PC-9 (cell line): ENCODE results near the gene PJA2. TPM values are rescaled to one million over a fixed set of nuclear protein-coding genes. Genes with fewer than 3 reads are reported as not detected.

ENCODE experiments used
- BruUV-seq: library from RNA; stranded (reverse); fragments of 400-500 nt; replicated peaks from 2 replicates; lab custom pipeline; 2021; lab: Mats Ljungman, UMichigan
- CTCF ChIA-PET: fragments of 300-600 bp; sonication (Branson Sonifier 250); formaldehyde crosslinking; loops from one replicate; lab custom pipeline; 2022; ENCODE audit warnings: antibody characterized with exemption; lab: Charles Lee
- POLR2A ChIA-PET: fragments of 300-600 bp; sonication (Branson Sonifier 250); formaldehyde crosslinking; loops from one replicate; lab custom pipeline; 2022; ENCODE audit warnings: antibody characterized with exemption; ENCODE audit not compliant: unreplicated experiment; lab: Charles Lee
- DNase-seq, 2 experiments: peaks; one replicate each; pipeline versions ENCODE4 v3.0.0 to v3.0.0-alpha.2; 2015 to 2022; ENCODE audit warnings: mixed read lengths in 1 of 2
- H2AFZ ChIP-seq: fragments of 200-600 bp; sonication (generic); 2 replicates; pipeline ENCODE4 v1.8.1; 2017; ENCODE audit warnings: antibody characterized with exemption
- H3F3A ChIP-seq: fragments of 200-600 bp; sonication (generic); 2 replicates; pipeline ENCODE4 v1.8.1; 2017; ENCODE audit warnings: antibody characterized with exemption, mild to moderate bottlenecking, low read depth; ENCODE audit not compliant: insufficient read depth
- H3K27ac ChIP-seq: fragments of 200-600 bp; sonication (generic); 2 replicates; pipeline ENCODE4 v1.6.1; 2016; ENCODE audit warnings: mixed run types
- H3K27me3 ChIP-seq: fragments of 200-600 bp; sonication (generic); 2 replicates; pipeline ENCODE4 v1.6.1; 2016; ENCODE audit warnings: low read depth, mixed run types; ENCODE audit not compliant: insufficient read depth
- H3K36me3 ChIP-seq: fragments of 200-600 bp; sonication (generic); 2 replicates; pipeline ENCODE4 v1.6.1; 2016; ENCODE audit warnings: low read depth, mixed run types
- H3K4me1 ChIP-seq: fragments of 200-600 bp; sonication (generic); replicated peaks from 2 replicates; pipeline ENCODE4 v1.6.1; 2016; ENCODE audit warnings: mixed run types; ENCODE audit not compliant: insufficient read depth
- H3K4me2 ChIP-seq: fragments of 200-600 bp; sonication (generic); 2 replicates; pipeline ENCODE4 v1.6.1; 2017; ENCODE audit warnings: mixed run types
- H3K4me3 ChIP-seq: fragments of 200-600 bp; sonication (generic); 2 replicates; pipeline ENCODE4 v1.6.1; 2016; ENCODE audit warnings: mixed run types
- H3K79me2 ChIP-seq: fragments of 200-600 bp; sonication (generic); 2 replicates; pipeline ENCODE4 v1.6.1; 2017; ENCODE audit warnings: low read depth, mixed run types
- H3K9me2 ChIP-seq: fragments of 200-600 bp; sonication (generic); 2 replicates; pipeline ENCODE4 v1.8.1; 2017; ENCODE audit warnings: mild to moderate bottlenecking; ENCODE audit not compliant: insufficient read depth
- H3K9me3 ChIP-seq: fragments of 200-600 bp; sonication (generic); 2 replicates; pipeline ENCODE4 v1.8.1; 2016; ENCODE audit warnings: low read depth; ENCODE audit not compliant: insufficient read depth
- H4K20me1 ChIP-seq: fragments of 200-600 bp; sonication (generic); 2 replicates; pipeline ENCODE4 v1.8.1; 2017; ENCODE audit not compliant: insufficient read depth
- EZH2 ChIP-seq: fragments of 200-600 bp; sonication (generic); IDR thresholded peaks from 2 replicates; pipeline ENCODE4 v1.8.0; 2017; ENCODE audit warnings: antibody characterized with exemption, low read depth
- intact Hi-C: fragments of 100-400 bp; cut with micrococcal nuclease; formaldehyde crosslinking; loops from one replicate; pipeline ENCODE4 v1.10.0; 2022; ENCODE audit not compliant: unreplicated experiment
- total RNA-seq: library from RNA; stranded (reverse); gene quantifications from 2 replicates; pipeline ENCODE4 v1.2.3, GENCODE V29; 2021
- TF ChIP-seq, protein P1 (sequence below): fragments of 200-600 bp; sonication (generic); conservative IDR thresholded peaks from 2 replicates; pipeline ENCODE4 v1.6.1; 2017; ENCODE audit warnings: mixed run types, antibody characterized with exemption, mild to moderate bottlenecking, moderate library complexity

PJA2 gene
- total RNA-seq, 1 experiment from 2014 or later, result 29.9 TPM

DNA sequence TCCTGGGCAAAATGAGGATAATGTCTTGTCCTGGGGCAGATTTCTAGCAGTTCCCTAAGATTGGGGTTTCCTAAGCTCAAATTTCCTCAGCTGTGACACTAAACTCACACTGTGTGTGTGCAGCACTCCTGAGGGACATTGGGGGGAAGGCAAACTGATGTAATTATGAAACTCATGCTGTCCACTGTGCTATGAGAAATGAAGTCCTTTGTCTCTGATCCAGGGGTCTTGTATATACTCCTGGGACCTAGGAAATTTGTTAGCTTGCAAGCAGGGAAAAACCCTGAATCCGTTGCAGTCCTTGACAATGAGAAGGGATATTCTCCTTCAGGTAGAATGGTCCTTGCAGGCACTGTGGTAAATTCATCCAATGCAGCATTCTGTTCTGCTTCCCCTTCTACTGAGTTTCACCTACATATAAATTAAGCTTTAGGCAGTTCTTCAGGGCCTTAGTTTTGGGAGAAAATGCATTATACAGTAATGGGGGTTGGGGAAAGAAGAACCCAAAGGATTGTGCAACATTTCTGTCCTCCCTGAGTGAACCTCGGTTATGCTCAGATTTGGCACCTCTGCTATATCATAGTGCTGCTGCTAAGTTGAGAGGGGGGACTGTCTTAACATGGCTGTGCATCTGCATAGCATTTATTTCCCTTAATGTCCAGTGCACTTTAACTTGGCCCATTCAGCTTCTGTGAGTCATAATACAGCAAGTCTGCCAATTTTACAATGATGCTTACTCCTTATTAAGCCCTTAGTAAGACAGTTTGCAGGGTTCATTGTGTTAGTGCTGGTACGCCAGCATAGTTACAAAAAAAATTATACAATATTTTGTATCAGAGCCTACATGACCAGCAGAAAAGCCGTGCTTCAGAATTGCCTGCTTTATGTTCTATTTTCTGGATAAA, 80.2 kb downstream of the PJA2 start:
- CTCF ChIA-PET, result no interaction called here
- no peak for DNase-seq

DNA sequence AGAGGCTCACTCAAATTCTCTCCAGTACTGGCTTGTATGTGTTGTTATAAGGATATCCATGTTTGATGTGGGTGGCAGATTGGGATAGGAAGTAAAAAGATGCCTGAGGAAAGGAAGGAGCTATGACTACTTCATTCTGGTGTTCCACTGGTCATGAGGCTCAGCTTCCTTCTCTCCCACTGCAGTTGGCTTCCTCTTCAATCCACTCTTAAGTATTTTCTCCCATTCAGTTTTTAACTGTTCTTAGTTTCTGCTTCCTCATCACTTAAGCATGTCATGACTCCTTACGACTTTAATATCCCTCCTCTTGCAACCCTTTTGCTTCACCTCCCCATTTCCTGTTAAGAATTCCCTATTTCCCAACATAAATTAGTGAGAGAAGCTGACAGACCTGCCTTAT, 81.1 kb downstream of the PJA2 start:
- intact Hi-C loops, result loop anchor here (10.0 kb wide), 1 partner anchor 136 kb away; no protein-coding TSS in a partner anchor
- no TSS peak for BruUV-seq
- TF ChIP-seq, protein P1, sequence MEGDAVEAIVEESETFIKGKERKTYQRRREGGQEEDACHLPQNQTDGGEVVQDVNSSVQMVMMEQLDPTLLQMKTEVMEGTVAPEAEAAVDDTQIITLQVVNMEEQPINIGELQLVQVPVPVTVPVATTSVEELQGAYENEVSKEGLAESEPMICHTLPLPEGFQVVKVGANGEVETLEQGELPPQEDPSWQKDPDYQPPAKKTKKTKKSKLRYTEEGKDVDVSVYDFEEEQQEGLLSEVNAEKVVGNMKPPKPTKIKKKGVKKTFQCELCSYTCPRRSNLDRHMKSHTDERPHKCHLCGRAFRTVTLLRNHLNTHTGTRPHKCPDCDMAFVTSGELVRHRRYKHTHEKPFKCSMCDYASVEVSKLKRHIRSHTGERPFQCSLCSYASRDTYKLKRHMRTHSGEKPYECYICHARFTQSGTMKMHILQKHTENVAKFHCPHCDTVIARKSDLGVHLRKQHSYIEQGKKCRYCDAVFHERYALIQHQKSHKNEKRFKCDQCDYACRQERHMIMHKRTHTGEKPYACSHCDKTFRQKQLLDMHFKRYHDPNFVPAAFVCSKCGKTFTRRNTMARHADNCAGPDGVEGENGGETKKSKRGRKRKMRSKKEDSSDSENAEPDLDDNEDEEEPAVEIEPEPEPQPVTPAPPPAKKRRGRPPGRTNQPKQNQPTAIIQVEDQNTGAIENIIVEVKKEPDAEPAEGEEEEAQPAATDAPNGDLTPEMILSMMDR, result no peak
- no peak for TF ChIP-seq EZH2
- no peaks in the 10 kb centered on the region for H3K9me2 ChIP-seq
- H2AFZ ChIP-seq, result no peak overlapping the region
- no peak overlapping the region for H3K4me2 ChIP-seq
- H3K4me3 ChIP-seq, result no peak overlapping the region
- H3K27ac ChIP-seq, result no peak overlapping the region
- no peaks in the 10 kb centered on the region for H3K9me3 ChIP-seq
- ChIA-PET CTCF (no interaction called here), POLR2A (no interaction called here)
- no peaks in the 10 kb centered on the region for H3K79me2 ChIP-seq
- DNase-seq, result no peak
- no peaks in the 10 kb centered on the region for H3K27me3 ChIP-seq
- H3F3A ChIP-seq, result no peaks in the 10 kb centered on the region
- no peaks in the 10 kb centered on the region for H3K4me1 ChIP-seq
- H3K36me3 ChIP-seq, result no peaks in the 10 kb centered on the region
- H4K20me1 ChIP-seq, result no peaks in the 10 kb centered on the region

More for the DNA sequence above, 80.2 kb downstream of the PJA2 start:
- Histone ChIP-seq H3K79me2 (no peaks in the 10 kb centered on the region), H2AFZ (no peak overlapping the region), H3K4me3 (no peak overlapping the region), H3K9me3 (no peaks in the 10 kb centered on the region), H3F3A (no peaks in the 10 kb centered on the region), H3K27me3 (no peaks in the 10 kb centered on the region), H3K9me2 (no peaks in the 10 kb centered on the region), H3K27ac (no peak overlapping the region), H3K4me2 (no peak overlapping the region), H3K4me1 (no peaks in the 10 kb centered on the region), H3K36me3 (no peaks in the 10 kb centered on the region), H4K20me1 (no peaks in the 10 kb centered on the region)
- no TSS peak for BruUV-seq
- TF ChIP-seq, protein P1, result no peak
- TF ChIP-seq EZH2, result no peak
- intact Hi-C loops, result loop anchor here (10.0 kb wide), 1 partner anchor 135 kb away; no protein-coding TSS in a partner anchor
- POLR2A ChIA-PET, result no interaction called here

DNA sequence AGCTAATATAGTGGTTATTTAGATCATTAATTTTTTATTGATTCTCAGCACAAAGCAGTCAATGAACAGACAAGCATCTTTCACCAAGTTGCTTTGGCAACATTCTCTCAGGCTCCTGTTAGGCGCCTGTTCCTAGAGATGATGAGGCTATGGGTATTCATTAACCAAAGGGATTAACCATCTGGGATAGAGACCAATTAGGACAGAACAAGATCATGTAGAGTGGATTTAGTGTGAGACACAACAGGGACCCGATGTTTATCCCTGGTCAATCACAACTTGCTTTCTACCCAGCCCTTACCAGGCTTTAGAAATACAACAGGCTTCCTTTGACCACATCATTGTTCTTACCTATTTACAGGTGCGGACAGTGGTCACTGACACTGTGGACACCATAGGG, 82.2 kb downstream of the PJA2 start:
- Histone ChIP-seq H3K4me1 (no peaks in the 10 kb centered on the region), H3K9me2 (no peaks in the 10 kb centered on the region), H3K4me3 (no peak overlapping the region), H3K79me2 (no peaks in the 10 kb centered on the region), H3K27ac (no peak overlapping the region), H3K36me3 (no peaks in the 10 kb centered on the region), H4K20me1 (no peaks in the 10 kb centered on the region), H3K27me3 (no peaks in the 10 kb centered on the region), H2AFZ (no peak overlapping the region), H3F3A (no peaks in the 10 kb centered on the region), H3K9me3 (no peaks in the 10 kb centered on the region), H3K4me2 (no peak overlapping the region)
- no TSS peak for BruUV-seq
- POLR2A ChIA-PET, result no interaction called here
- CTCF ChIA-PET, result no interaction called here
- TF ChIP-seq, protein P1, result no peak
- no peak for TF ChIP-seq EZH2
- no peak for DNase-seq
- intact Hi-C loops, result loop anchor here (10.0 kb wide), 1 partner anchor 137 kb away; no protein-coding TSS in a partner anchor
